Loucy (cell line): ENCODE data around the gene RGS5.

Source experiments
- CTCF ChIP-seq: fragments of 200-600 bp; sonication (generic); conservative IDR thresholded peaks from 2 replicates; pipeline ENCODE4 v1.5.1; 2014; ENCODE audit warnings: mild to moderate bottlenecking, antibody characterized with exemption, low read length
- EZH2phosphoT487 ChIP-seq: fragments of 200-600 bp; IDR thresholded peaks from 2 replicates; pipeline ENCODE4 v1.6.1; 2018; ENCODE audit warnings: antibody characterized with exemption, mild to moderate bottlenecking, moderate library complexity, borderline replicate concordance

GRCh38 chr1:163197022-163197421 lies 5.7 kb downstream of the RGS5 start:
- TF ChIP-seq CTCF, result no peak
- TF ChIP-seq EZH2phosphoT487, result no peak
